GM18873 (cell line): ENCODE data around the gene ATP10B.

Experiments used
- ATAC-seq: cut with Tn5 transposase; IDR thresholded peaks from one replicate; pipeline ENCODE4 v1.9.1; 2021; ENCODE audit warnings: mild to moderate bottlenecking, moderate library complexity, moderate number of reproducible peaks; ENCODE audit not compliant: unreplicated experiment, low FRiP score

ATP10B gene

DNA sequence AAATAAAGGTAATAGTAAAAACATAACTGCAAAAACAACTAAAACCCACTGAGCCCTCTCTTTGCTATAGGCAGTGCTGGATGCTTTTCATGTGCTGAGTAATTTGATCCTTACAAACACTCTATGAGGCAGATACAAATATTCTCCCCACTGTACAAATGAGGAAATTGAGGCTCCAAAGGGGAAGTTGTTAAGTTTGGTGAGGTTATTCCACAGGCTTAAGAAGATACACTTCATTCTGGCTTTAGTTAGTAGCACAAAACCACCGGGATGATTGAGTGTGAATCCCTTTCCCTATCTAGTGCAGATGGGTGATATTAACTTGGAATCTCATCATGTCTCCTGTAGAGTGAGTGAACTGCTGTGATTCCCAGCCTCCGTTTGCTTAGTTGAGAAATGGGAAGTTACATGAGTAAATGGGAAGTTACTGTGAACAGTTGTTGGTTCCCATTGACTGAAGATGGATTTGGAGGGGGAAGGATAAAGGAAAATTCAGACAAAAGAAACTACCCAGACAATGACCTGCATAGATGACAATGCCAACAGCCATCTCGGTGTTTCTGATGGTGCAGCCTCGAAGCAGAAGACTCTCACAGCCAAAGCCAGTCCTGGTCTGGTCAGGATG, 208.3 kb downstream of the ATP10B start:
- no peak for ATAC-seq

DNA sequence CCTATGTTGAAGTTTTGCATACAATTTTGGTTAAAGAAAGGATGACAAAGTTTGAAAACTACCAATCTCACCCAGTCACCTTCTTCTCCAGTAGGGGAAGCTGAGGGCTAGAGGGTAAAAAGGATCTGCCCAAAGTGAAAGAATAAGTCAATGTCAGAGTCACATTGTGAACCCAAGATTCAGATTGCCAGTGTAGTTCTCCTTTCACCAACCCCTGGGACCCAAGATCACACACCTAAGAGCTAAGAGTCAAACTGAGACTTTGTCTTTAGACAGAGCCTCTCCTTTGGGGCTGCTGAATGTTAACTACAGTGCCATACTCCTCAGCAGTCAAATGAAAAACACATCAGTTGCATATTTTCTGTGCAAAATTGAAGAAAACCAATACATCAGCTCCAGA, 210.6 kb downstream of the ATP10B start:
- no peak for ATAC-seq

DNA sequence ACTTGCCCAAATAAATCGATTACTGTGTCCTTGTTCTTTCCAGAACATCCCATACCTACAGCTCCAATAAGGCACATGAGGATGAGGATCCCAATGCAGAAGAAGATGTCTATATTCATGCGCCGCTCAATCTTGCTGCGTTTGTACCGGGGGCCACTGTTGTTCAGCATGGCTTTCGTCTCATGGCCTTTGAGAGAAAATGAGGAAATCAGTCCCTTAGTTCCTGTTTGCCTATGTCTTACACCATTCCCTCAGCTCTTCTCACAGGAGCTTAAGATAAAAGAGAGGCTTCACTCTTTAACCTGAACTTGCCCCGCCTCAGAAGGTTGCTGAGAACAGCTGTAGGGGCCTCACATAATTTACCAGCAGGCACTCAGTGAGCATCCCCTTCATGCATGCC, 211.6 kb downstream of the ATP10B start:
- ATAC-seq = no peak

DNA sequence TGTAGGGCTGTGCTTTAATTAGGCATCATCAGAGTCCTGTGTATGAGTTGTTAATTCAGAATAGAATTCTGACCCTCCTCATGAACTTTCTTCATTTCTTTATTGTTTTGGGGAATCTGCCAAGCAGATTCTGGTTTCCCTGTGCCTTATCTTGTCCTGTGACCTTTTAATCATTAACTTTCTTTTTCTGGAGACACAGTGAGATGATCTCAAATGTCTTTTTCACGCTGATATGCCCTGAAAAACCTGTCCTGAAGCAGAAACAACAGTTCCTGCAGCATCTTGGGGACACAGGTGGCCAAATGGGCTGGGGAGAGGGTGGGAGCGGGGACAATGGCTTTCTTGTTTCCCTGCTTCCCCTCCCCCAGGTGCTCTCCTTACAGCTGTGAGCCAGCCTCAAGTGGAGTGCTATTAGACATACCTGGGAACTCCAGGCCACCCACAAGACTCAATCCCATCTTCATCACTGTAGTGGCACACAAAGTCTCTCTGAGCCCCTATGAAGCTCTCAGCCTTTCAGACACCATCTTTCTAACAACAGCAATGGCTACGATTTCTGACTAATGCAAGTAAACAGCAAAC, 213.8 kb downstream of the ATP10B start:
- no peak for ATAC-seq

DNA sequence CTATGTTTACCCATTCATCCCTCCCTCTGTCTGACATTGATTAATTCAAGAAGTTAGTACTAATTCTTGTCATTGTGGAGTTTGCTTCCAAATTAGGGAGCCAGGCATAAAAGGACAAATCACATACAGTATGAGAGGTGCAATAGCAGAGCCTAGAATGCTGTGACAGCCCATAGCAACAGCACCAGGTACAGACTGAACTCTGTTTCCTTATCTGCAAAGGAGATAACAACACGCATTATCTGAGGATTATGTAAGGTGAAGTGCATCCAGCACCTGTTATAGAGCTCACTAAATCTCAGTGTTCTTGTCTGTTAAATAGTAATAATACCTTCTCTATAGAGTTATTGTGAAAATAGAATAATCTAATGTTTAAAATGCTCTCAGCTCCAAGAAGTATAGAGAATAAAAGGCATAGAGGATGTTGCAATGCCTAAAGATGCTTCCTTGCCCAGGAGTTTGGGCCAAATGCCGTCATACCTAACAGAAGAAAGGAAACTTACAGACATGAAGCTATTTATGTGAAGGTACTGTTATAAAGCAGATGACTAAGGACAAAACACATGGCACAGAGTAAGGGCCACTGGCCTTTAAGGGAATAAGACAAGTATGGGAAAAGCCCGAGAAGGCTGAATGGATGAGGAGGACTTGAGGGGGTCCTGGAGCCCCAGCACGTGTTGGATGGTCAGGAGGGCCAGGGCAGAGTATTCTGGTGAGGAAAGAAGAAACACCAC, 214.5 kb downstream of the ATP10B start:
- ATAC-seq = no peak

DNA sequence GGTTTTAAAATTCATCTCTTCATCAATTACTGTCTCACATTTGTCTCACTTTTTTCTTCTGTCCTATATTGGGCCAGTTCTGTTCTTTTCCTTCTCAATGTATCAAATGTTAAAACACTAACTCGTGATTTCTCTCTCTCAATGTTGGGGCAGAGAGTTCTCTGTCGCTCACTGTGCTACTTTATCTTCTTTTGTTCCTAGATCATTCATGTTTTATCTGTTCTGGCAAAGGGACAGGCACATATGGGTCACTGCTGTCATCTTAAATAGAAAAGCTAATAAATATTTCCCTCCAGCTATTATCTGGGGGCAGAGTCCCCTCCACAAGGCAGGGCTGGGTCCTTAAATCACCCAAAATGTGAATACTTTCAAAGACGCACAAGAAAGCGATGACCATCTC, 216.3 kb downstream of the ATP10B start:
- no peak for ATAC-seq

DNA sequence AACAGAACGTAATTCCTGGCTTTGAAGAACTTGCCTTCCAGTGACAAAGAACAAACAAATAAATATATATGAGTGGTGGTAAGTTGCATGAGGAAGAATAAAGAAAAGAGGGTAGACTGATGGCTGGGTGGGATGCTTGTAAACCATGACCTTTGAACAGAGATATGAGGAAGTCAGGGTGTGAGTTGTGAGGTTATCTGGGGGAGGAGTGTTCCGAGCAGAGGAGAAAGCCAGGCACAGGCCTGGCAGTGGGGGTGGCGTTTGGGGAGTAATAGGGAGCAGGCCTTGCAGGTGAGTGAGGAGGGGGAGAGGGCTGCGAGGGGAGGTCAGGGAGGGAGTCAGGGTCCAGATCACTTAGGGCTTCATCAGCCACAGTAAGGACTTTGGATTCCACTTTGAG, 217.0 kb downstream of the ATP10B start:
- no peak for ATAC-seq

DNA sequence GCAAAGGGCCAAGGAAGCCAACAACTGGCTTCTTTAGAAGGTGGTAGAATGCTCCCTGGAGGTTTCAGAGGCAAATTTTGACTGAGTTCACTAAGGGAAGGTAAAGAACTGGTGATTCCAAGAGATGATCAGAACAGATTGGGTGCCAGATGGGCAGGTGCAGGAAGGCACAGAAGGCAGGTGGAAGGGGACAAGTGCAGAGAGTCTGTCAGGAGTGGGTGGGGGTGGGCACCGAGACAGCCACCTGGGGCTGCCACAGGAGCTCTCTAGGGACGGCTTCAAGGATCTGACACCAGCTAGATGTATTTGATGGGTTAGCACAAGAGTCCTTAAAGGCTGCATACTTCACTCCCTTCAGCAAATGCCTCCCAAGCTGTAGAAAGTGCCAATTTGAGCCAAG, 223.0 kb downstream of the ATP10B start:
- no peak for ATAC-seq

DNA sequence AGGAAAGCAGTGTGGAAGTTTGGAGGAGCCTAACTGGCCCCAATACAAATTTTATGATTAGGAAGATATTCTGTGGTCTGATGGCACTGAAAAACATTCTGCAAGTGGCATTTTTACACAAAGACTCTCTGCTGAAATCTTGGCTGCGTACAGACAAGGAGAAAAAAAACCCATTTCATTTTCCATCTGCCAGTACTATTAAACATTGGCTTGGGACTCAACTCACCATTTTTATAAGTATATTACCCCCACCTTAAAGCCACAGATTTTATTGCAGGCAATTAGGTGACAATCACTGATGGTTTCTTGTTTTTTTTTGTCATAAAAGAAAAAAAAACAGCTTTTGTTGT, 223.4 kb downstream of the ATP10B start:
- ATAC-seq = no peak

DNA sequence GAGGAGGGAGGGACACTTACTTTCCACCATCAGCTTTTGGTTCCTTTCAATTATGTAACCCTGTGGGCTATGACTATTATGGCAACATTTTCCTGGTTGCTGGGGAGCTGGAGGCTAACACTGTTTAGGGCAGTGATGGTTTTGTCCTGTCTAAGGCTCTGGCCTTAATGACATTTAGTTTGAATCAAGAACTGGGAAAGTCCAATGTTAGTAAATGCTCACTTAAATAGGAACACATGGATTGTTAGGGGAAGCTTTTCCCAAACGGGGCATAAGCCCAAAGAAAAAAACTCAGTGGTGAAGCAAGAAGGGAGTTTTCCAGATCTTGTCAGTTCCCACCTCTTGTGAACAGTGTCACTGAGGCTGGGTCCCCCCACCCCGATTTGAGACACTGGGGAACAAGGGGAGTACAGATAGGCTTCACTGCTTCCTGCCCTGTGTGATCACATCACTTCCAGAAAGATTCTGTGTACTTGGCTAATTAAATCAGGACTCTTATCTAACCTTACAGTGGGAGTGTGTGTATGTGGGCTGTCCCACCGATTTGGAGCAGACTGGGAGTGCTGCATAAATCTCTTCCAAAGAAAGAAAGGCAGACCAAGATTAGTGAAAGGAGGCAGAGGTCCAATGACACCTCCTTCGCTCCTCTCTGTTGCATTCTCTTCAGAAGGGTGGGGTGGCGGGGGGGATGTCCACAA, 223.9 kb downstream of the ATP10B start:
- no peak for ATAC-seq

DNA sequence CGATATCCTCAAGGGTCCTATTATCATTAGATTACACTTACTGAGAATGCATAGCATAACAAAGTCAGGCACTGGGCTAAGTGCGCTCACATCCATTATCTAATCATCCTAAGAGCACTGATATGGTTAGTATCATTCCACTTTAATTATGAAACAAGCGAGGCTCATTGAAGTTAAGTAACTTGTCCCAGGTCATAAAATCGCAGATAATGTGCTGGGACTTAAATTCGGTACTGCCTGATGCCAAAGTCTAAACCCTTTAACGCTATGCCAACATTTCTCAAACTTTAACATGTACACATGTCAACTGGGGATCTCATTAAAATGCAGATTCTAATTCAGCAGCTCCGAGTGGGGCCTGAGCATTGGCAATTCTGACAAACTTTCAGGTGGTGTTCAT, 225.7 kb downstream of the ATP10B start:
- ATAC-seq = no peak

DNA sequence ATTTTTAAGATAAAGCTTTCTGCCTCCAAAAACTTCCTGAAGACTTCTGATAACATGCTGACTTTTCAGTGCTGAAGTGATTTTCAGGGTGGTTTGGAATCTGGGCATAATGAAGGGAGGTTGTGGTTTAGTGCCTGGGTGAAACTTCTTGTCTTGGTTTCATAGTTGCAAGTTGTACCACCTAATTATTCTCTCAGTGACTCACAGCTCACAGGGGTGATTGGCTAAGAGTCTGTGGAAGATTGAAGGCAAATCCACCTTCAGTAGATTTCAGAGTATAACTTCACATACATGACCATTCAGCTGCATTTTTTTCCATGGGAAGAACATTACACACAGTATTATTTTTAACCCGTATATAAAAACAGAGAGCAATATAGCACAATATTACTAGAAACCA, 230.5 kb downstream of the ATP10B start:
- ATAC-seq = no peak

DNA sequence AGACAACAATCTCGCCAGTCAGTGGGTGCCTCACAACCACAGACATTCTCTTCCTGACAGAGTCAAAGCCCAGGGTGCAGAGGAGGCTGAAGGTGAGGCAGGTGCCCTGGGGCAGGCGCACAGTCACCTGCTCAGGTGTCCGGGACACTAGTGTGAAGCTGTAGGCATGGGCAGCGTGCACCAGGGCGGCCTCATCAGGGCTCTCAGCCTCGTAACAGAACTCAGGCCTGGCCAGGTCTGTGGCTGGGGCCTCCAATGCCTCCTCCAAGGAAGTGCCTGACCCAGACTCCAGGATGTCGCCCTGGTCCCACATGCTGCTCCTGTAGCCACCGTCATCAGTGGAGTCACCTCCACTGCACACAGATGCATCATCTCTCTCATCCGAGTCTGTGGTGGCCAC, 231.6 kb downstream of the ATP10B start:
- ATAC-seq = no peak

DNA sequence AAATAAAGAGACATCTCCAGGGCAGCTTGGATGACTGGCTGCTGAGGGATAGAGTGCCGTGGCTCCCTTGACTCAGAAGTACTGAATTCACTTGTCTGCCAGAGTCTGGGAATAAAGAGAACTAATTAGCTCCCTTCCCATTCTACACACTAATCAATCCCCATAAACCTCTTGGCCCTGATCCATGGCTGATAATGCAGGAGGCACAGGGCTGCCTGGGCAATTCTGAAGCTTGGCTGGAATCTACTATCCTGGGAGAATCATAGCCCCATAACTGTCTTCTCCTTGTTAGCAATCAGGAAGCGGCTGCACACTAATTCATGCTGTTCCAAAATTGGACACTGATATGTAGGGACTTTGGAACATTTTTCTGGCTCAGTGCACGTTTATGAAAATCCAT, 232.6 kb downstream of the ATP10B start:
- ATAC-seq = no peak

DNA sequence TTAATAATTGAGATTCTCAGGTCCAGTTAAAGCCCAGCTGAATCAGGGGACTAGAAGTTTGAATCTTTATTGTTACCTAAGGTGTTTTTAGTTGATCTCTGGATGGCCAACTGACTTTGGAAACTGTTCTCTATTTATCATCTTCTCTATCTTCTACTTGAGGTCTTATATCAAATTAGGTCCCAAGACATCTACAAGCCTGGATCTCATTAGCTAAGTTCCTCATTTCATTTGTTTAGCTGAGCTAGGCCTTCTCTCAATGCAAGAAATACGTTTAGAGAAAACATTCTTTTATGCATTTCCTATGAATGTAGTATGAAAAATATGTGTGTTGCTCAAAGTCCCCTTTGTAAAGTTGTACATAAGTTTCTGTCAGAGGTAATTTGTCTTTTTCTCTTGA, 233.7 kb downstream of the ATP10B start:
- ATAC-seq = no peak

DNA sequence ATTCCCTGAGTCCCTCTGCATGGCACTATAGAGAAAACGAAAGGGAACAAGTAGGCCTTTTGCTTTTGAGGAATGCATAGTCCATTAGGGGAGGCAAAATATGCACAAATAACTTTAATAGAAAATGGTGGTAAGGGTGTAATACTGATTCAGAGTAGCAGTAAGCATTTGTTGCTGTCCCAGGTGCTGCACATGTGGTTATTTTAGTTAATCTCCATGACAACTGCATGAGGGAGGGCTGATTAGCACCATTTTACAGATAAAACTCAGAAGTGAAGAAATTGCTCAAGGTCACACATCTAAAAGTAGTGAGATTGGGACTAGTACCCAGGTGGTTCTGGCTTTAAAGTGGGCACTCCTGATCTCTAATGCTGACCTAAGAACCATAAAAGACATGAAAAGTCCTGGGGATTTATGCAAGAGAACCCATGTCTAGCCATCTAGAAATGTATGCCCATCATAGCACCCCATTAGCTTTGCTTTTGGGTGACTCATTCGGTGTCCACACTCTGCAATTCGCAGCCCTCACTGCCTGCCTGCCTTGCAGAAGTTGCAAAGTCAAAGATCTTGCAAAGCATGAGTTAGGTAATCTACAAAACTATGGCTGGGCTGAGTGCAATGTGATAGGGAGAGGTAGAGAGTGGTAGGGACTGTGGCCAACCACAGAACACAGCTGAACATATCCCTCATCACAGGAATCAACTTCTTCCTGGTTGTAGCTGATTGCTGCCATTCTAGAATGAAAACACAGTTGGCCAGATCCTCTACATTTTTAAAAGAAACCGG, 235.1 kb downstream of the ATP10B start:
- ATAC-seq = no peak

DNA sequence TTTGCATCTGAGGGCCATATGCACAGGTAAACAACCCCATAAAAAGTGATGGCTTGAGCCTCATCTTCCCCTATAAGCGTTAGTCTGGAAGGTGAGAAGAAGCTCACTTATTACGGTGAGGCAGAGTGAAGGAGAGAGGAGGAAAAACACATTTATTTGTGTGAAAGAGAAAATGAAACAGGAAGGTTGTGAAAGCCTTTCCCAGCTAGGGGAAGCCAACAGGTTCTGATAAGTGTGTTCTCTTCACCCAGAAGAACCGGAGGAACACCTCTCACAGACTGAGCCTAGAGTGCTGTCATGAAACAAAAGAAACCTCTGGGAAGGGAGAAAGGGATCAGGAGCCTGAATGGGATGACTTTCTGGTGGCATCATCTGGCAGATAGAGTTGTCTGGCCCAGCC, 237.9 kb downstream of the ATP10B start:
- no peak for ATAC-seq

DNA sequence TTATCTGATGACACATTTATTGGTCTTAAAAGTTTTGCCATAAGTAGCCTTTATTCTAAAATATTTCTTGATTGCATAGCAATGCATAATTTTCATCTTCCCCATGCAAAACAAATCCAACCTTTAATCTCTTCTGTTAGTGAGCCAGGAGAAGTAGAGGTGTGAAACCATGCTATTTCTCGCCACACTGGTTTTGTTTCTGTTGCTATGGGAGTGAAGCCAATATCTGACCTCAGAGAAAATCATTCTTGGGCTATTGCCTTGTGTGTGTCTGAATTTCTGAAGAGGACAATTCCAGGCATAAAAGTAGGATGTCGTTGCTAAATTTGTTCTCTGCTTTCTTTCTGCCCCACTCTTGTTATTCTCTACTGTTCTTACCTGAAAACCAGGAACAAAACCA, 246.7 kb downstream of the ATP10B start:
- ATAC-seq = no peak

DNA sequence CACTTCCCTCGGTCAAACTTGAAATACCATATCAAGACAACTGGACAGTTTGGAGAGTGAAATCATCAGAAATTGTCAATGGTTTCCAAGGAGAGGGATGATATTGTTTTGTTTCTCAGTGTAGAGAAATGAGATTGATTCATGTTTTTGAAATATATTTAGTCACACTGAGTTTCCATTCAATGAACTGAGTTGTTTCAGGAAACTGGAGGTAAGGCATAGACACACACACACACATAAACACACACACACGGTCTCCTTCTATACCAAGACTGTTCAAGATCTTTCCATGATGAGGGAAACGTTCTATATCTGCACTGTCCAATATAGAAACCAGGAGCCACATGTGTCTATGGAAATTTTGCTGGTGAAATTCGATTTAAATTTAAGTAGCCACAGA, 247.5 kb downstream of the ATP10B start:
- no peak for ATAC-seq

DNA sequence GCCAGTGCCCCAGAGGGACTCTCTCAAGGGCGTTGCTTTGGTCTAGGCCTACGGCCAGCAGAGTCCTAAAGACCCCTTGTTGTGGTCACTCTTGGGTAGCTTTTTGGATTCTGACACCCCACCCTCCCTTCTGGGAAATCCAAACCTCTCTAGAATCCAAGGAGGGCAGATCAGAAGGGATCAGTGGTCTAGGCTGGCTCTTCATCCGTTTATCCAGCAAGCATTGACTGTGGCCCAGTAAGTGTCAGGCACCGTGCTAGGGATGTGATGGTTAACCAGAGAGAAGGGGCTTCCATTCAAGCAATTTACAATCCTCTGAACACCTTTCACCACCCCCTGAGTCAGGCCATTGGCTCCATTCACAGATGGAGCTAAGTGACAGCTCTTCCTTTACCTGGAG, 249.3 kb downstream of the ATP10B start:
- ATAC-seq = no peak

DNA sequence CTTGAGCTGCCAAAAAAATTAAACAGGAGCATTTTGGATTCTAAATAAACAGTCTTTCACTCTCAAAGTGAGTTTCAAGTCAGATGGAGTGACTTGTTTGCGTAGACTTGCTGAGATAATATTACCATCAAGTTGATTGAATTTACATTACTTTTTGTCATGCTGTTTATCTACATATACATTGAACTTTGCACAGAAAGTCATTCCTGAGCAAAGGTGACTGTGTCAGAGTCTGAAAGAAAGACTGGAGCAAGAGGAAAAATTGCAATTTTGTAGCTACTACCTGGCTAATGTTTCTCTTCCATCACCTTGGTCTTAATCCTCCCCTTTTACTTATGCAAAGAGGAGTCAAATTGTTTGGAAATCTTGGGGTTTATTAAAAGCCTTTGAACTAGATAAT, 251.0 kb downstream of the ATP10B start:
- ATAC-seq = no peak
